NCI-H2227 (cell line): ENCODE data around the gene PNMA1.
"Not testable (repeated sequence)": the region's sequence is repeated elsewhere in the genome, so short reads cannot be mapped to it uniquely, and the experiment has no call there.

Experiments
- DNase-seq: peaks from one replicate; lab custom pipeline; 2025; ENCODE audit not compliant: unreplicated experiment; lab: John Stamatoyannopoulos, UW

The PNMA1 gene

GRCh38 chr14:73718418-73719251 is 4.5 kb upstream of the PNMA1 start:
- DNase-seq: no peak

GRCh38 chr14:73717711-73718417 is 3.7 kb upstream of the PNMA1 start:
- no peak for DNase-seq

GRCh38 chr14:73717266-73717665 is 3.1 kb upstream of the PNMA1 start:
- peak; percentile 26 for DNase-seq

- no peak for DNase-seq
Measured at GRCh38 chr14:73715707-73716106, 1.5 kb upstream of the PNMA1 start.

GRCh38 chr14:73714656-73715081 is 485 bp upstream of the PNMA1 start:
- DNase-seq: peak; percentile 83

- DNase-seq: no peak
Measured at GRCh38 chr14:73713206-73713802, 880 bp downstream of the PNMA1 start.

- no peak for DNase-seq
Measured at GRCh38 chr14:73712540-73713180, 1.5 kb downstream of the PNMA1 start.

- no peak for DNase-seq
Measured at GRCh38 chr14:73712071-73712506, 2.1 kb downstream of the PNMA1 start.

GRCh38 chr14:73710737-73711136 is 3.4 kb downstream of the PNMA1 start:
- no peak for DNase-seq

- DNase-seq: no peak
Measured at GRCh38 chr14:73709904-73710469, 4.2 kb downstream of the PNMA1 start.

GRCh38 chr14:73708076-73708475 is 6.1 kb downstream of the PNMA1 start:
- DNase-seq: not testable (repeated sequence)

GRCh38 chr14:73700325-73700724 is 13.9 kb downstream of the PNMA1 start:
- no peak for DNase-seq

- DNase-seq: no peak
Measured at GRCh38 chr14:73696466-73697400, 17.5 kb downstream of the PNMA1 start.

GRCh38 chr14:73695997-73696396 is 18.2 kb downstream of the PNMA1 start:
- DNase-seq: no peak

- no peak for DNase-seq
Measured at GRCh38 chr14:73695082-73695481, 19.1 kb downstream of the PNMA1 start.

GRCh38 chr14:73694083-73694482 is 20.1 kb downstream of the PNMA1 start:
- no peak for DNase-seq

- no peak for DNase-seq
Measured at GRCh38 chr14:73686901-73687300, 27.3 kb downstream of the PNMA1 start.

- DNase-seq: no peak
Measured at GRCh38 chr14:73685328-73685727, 28.9 kb downstream of the PNMA1 start.

- DNase-seq: no peak
Measured at GRCh38 chr14:73684627-73685026, 29.6 kb downstream of the PNMA1 start.

GRCh38 chr14:73680821-73681220 is 33.4 kb downstream of the PNMA1 start:
- no peak for DNase-seq
